K562 (cell line): ENCODE data around the gene C12orf75.
"Not testable (repeated sequence)": the region's sequence is repeated elsewhere in the genome, so short reads cannot be mapped to it uniquely, and the experiment has no call there.

ENCODE experiments used
- BRCA1 ChIP-seq, 2 experiments: fragments of 450-650 bp in 1 of 2; sonication (generic) in 1 of 2; formaldehyde crosslinking in 1 of 2; IDR thresholded peaks; 2 replicates each; pipeline versions ENCODE4 v1.5.0 to v1.6.1; 2017 to 2020; ENCODE audit warnings: mild to moderate bottlenecking in 1 of 2, missing genetic modification reagents in 1 of 2
- EZH2 ChIP-seq: IDR thresholded peaks from 2 replicates; pipeline ENCODE4 v1.6.1; 2012; ENCODE audit warnings: low read depth, mild to moderate bottlenecking, inconsistent platforms, low read length, borderline replicate concordance
- PCBP2 ChIP-seq: fragments of 200-400 bp; formaldehyde crosslinking; IDR thresholded peaks from 2 replicates; pipeline ENCODE4 v1.6.1; 2018; ENCODE audit warnings: low read length, low read depth, mild to moderate bottlenecking, moderate library complexity; ENCODE audit not compliant: poor library complexity, severe bottlenecking
- POLR2A ChIP-seq: fragments of 450-650 bp; conservative IDR thresholded peaks from 2 replicates; pipeline ENCODE4 v1.6.1; 2016
- RFX5 ChIP-seq: IDR thresholded peaks from 2 replicates; pipeline ENCODE4 v1.6.1; 2011; ENCODE audit warnings: low read depth, mild to moderate bottlenecking, improper control_type of control experiment, low read length
- ZNF583 ChIP-seq: fragments of 250-450 bp; sonication (Bioruptor Pico); IDR thresholded peaks from 2 replicates; pipeline ENCODE4 v1.4.0; 2020
- TF ChIP-seq, protein P1 (sequence below): sonication (generic); formaldehyde crosslinking; IDR thresholded peaks from 2 replicates; pipeline ENCODE4 v1.8.1; 2022; ENCODE audit warnings: missing genetic modification reagents
- TF ChIP-seq, protein P2 (sequence below): fragments of 450-650 bp; IDR thresholded peaks from 2 replicates; pipeline ENCODE4 v1.7.0; 2016; ENCODE audit warnings: borderline replicate concordance

DNA sequence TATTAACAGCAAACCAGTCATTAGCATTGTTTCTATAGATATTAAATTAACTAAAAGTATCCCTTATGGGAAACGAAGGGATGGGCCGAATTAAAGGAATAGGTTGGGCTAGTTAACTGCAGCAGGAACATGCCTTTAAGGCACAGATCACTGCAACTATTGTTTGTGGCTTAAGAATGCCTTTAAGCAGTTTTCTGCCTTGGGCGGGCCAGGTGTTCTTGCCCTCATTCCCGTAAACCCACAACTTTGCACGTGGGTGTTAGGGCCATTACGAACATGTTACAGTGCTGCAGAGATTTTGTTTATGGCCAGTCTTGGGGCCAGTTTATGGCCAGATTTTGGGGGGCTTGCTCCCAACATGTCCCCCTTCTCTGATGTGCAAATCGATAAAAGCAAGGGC, 27.5 kb upstream of the C12orf75 start:
- TF ChIP-seq, protein P1, sequence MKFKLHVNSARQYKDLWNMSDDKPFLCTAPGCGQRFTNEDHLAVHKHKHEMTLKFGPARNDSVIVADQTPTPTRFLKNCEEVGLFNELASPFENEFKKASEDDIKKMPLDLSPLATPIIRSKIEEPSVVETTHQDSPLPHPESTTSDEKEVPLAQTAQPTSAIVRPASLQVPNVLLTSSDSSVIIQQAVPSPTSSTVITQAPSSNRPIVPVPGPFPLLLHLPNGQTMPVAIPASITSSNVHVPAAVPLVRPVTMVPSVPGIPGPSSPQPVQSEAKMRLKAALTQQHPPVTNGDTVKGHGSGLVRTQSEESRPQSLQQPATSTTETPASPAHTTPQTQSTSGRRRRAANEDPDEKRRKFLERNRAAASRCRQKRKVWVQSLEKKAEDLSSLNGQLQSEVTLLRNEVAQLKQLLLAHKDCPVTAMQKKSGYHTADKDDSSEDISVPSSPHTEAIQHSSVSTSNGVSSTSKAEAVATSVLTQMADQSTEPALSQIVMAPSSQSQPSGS (CRISPR knock-in tag): not testable (repeated sequence)
- TF ChIP-seq EZH2; POLR2A; ZNF583 (CRISPR knock-in tag); RFX5; BRCA1 (IDR thresholded peaks at IDR 0.05); BRCA1 (CRISPR knock-in tag; IDR thresholded peaks at IDR 0.05); PCBP2: not testable (repeated sequence)
- TF ChIP-seq, protein P2, sequence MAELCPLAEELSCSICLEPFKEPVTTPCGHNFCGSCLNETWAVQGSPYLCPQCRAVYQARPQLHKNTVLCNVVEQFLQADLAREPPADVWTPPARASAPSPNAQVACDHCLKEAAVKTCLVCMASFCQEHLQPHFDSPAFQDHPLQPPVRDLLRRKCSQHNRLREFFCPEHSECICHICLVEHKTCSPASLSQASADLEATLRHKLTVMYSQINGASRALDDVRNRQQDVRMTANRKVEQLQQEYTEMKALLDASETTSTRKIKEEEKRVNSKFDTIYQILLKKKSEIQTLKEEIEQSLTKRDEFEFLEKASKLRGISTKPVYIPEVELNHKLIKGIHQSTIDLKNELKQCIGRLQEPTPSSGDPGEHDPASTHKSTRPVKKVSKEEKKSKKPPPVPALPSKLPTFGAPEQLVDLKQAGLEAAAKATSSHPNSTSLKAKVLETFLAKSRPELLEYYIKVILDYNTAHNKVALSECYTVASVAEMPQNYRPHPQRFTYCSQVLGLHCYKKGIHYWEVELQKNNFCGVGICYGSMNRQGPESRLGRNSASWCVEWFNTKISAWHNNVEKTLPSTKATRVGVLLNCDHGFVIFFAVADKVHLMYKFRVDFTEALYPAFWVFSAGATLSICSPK: not testable (repeated sequence)
